GM12892 (cell line): ENCODE data around the gene SLIT3.

Experiments used
- POLR2A ChIP-seq: IDR thresholded peaks from 2 replicates; pipeline ENCODE4 v1.6.1; 2011; ENCODE audit warnings: low read depth, low read length, control low read depth
- POLR2AphosphoS5 ChIP-seq: IDR thresholded peaks from 2 replicates; pipeline ENCODE4 v1.6.1; 2011; ENCODE audit warnings: low read depth, low read length, control low read depth
- TAF1 ChIP-seq: IDR thresholded peaks from 2 replicates; pipeline ENCODE4 v1.6.1; 2011; ENCODE audit warnings: low read depth, mild to moderate bottlenecking, control low read depth, low read length, borderline replicate concordance

- TF ChIP-seq POLR2AphosphoS5 = no peak
- no peak for TF ChIP-seq POLR2A
- TF ChIP-seq TAF1 = no peak
Measured at GRCh38 chr5:169222934-169223594, 77.9 kb downstream of the SLIT3 start.
